KMS-11 (cell line): ENCODE measurements around the gene ISG15.
"Not testable (repeated sequence)": the region's sequence is repeated elsewhere in the genome, so short reads cannot be mapped to it uniquely, and the experiment has no call there.

ENCODE experiments used
- H2AFZ ChIP-seq: fragments of 200-600 bp; sonication (generic); 2 replicates; pipeline ENCODE4 v1.6.1; 2016; ENCODE audit warnings: antibody characterized with exemption, mixed run types, low read depth
- H3K27ac ChIP-seq: fragments of 200-600 bp; sonication (generic); 2 replicates; pipeline ENCODE4 v1.6.1; 2016; ENCODE audit warnings: mild to moderate bottlenecking, mixed run types
- H3K27me3 ChIP-seq: fragments of 200-600 bp; sonication (generic); 2 replicates; pipeline ENCODE4 v1.6.1; 2017; ENCODE audit warnings: mild to moderate bottlenecking, low read depth, mixed run types, moderate library complexity; ENCODE audit not compliant: insufficient read depth
- H3K36me3 ChIP-seq: fragments of 200-600 bp; sonication (generic); 2 replicates; pipeline ENCODE4 v1.6.1; 2017; ENCODE audit warnings: mild to moderate bottlenecking, mixed run types; ENCODE audit not compliant: insufficient read depth
- H3K4me1 ChIP-seq: fragments of 200-600 bp; sonication (generic); 2 replicates; pipeline ENCODE4 v1.6.1; 2016; ENCODE audit warnings: mild to moderate bottlenecking, low read depth, mixed run types; ENCODE audit not compliant: poor library complexity, severe bottlenecking
- H3K4me2 ChIP-seq: fragments of 200-600 bp; sonication (generic); 2 replicates; pipeline ENCODE4 v1.7.0; 2016; ENCODE audit warnings: mild to moderate bottlenecking, mixed run types
- H3K4me3 ChIP-seq: fragments of 200-600 bp; sonication (generic); IDR thresholded peaks from 2 replicates; pipeline ENCODE4 v1.6.1; 2017; ENCODE audit warnings: low read depth, low read length, mixed read lengths; ENCODE audit not compliant: insufficient read depth
- H3K79me2 ChIP-seq: fragments of 200-600 bp; sonication (generic); 2 replicates; pipeline ENCODE4 v1.6.1; 2016; ENCODE audit warnings: low read depth, mixed run types; ENCODE audit not compliant: insufficient read depth
- H3K9ac ChIP-seq: fragments of 200-600 bp; sonication (generic); 2 replicates; pipeline ENCODE4 v1.6.1; 2016; ENCODE audit warnings: mild to moderate bottlenecking, mixed run types
- H4K20me1 ChIP-seq: fragments of 200-600 bp; sonication (generic); 2 replicates; pipeline ENCODE4 v1.6.1; 2016; ENCODE audit warnings: mild to moderate bottlenecking, mixed run types; ENCODE audit not compliant: insufficient read depth
- TF ChIP-seq, protein P1 (sequence below): fragments of 200-600 bp; sonication (generic); conservative IDR thresholded peaks from 2 replicates; pipeline ENCODE4 v1.6.1; 2017; ENCODE audit warnings: low read depth, mild to moderate bottlenecking, antibody characterized with exemption, low read length, moderate library complexity, mixed read lengths

The ISG15 gene

DNA sequence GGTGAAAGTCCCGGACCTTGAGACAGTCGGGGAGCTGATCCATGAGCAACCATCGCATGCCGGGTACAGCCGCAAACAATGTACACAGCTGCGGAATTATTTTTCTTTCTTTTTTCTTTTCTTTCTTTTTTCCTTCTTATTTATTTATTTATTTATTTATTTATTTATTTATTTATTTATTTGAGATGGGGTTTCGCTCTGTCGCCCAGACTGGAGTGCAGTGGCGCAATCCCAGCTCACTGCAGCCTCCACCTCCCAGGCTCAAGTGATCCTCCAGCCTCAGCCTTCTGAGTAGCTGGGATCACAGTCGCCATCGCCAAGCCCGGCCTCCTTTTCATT is 28.9 kb upstream of the ISG15 start:
- Histone ChIP-seq H3K27ac (no peak overlapping the region), H3K36me3 (no peaks in the 10 kb centered on the region), H3K79me2 (no peaks in the 10 kb centered on the region), H2AFZ (no peak overlapping the region), H3K9ac (no peak overlapping the region), H3K27me3 (peaks cover 96% of the 10 kb centered on the region), H3K4me3 (no peak overlapping the region), H4K20me1 (no peaks in the 10 kb centered on the region), H3K4me2 (no peak overlapping the region), H3K4me1 (peaks cover 8% of the 10 kb centered on the region)
- TF ChIP-seq, protein P1, sequence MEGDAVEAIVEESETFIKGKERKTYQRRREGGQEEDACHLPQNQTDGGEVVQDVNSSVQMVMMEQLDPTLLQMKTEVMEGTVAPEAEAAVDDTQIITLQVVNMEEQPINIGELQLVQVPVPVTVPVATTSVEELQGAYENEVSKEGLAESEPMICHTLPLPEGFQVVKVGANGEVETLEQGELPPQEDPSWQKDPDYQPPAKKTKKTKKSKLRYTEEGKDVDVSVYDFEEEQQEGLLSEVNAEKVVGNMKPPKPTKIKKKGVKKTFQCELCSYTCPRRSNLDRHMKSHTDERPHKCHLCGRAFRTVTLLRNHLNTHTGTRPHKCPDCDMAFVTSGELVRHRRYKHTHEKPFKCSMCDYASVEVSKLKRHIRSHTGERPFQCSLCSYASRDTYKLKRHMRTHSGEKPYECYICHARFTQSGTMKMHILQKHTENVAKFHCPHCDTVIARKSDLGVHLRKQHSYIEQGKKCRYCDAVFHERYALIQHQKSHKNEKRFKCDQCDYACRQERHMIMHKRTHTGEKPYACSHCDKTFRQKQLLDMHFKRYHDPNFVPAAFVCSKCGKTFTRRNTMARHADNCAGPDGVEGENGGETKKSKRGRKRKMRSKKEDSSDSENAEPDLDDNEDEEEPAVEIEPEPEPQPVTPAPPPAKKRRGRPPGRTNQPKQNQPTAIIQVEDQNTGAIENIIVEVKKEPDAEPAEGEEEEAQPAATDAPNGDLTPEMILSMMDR, result peak; percentile 38

DNA sequence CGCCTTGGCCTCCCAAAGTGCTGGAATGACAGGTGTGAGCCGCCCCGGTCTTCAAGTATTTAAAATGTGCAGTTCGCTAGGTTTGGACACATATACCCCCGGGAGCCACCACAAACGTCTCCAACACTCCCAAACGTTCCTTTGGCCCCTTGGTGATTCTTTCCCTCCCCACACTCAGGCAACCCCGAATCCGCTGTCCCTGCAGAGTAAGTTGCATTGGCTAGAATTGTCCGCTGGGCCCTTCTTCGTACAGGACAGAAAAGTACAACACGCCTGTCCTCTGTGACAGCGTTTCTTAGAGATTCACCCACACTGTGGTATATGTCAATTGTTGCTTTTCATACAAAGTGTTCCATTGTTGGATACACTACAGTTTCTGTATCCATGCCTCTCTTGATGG is 28.2 kb upstream of the ISG15 start:
- Histone ChIP-seq H3K4me3 (no peak overlapping the region), H4K20me1 (no peaks in the 10 kb centered on the region), H3K4me1 (peaks cover 8% of the 10 kb centered on the region), H3K27ac (no peak overlapping the region), H3K36me3 (no peaks in the 10 kb centered on the region), H2AFZ (no peak overlapping the region), H3K27me3 (peaks cover 96% of the 10 kb centered on the region), H3K4me2 (no peak overlapping the region), H3K9ac (no peak overlapping the region), H3K79me2 (no peaks in the 10 kb centered on the region)
- TF ChIP-seq, protein P1, result no peak

DNA sequence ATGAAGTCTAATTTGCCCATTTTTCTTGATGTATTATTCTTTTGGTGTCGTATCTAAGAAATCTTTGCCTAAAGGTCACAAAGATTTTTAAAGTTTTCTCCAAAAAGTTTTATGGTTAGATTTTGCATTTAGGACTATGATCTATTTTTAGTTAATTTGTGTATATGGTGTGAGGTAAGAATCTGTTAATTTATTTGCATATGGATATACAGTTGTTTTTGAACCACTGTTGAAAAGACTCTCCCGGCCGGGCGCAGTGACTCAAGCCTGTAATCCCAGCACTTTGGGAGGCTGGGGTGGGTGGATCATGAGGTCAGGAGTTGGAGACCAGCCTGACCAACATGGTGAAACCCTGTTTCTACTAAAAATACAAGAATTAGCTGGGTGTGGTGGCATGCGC is 25.2 kb upstream of the ISG15 start:
- not testable (repeated sequence) for H3K4me3 ChIP-seq, H3K4me2 ChIP-seq, H3K79me2 ChIP-seq, H3K4me1 ChIP-seq, H2AFZ ChIP-seq, H3K27ac ChIP-seq, H3K9ac ChIP-seq, H4K20me1 ChIP-seq, H3K36me3 ChIP-seq
- H3K27me3 ChIP-seq, result peaks cover 94% of the 10 kb centered on the region

DNA sequence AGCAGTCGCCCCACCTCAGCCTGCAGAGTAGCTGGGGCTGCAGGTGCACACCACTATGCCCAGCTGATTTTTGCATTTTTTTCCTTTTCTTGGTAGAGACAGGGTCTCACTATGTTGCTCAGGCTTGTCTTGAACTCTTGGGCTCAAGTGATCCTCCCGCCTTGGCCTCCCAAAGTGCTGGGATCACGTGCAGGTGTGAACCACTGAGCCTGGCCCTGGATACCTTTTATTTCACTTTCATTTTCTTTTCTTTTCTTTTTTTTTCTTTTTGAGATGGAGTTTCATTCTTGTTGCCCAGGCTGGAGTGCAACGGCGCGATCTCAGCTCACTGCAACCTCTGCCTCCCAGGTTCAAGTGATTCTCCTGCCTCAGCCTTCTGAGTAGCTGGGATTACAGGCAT is 22.0 kb upstream of the ISG15 start:
- peaks cover 97% of the 10 kb centered on the region for H3K27me3 ChIP-seq

DNA sequence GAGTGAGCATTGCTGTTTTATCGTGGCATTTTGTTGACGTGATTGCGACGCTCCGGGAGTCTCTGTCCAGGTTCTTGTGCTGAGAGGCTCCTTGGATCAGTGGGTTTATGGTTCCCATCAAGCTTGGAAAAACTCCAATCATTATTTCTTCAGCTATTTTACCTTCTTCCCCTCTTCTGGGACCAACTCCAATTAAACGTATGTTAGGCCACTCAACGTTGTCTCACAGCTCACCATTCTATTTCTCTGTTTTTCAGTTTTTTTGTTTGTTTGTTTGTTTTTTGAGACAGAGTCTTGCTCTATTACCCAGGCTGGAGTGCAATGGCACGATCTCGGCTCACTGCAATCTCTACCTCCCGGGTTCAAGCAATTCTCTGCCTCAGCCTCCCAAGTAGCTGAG is 21.4 kb upstream of the ISG15 start:
- H4K20me1 ChIP-seq, result no peaks in the 10 kb centered on the region
- H3K4me1 ChIP-seq, result peaks cover 4% of the 10 kb centered on the region
- H3K4me2 ChIP-seq, result no peak overlapping the region
- no peaks in the 10 kb centered on the region for H3K36me3 ChIP-seq
- no peaks in the 10 kb centered on the region for H3K79me2 ChIP-seq
- no peak overlapping the region for H3K27ac ChIP-seq
- TF ChIP-seq, protein P1, result no peak
- H2AFZ ChIP-seq, result no peak overlapping the region
- peaks cover 95% of the 10 kb centered on the region for H3K27me3 ChIP-seq
- H3K9ac ChIP-seq, result no peak overlapping the region
- H3K4me3 ChIP-seq, result no peak overlapping the region

More for the DNA sequence above, 22.0 kb upstream of the ISG15 start:
- H3K36me3 ChIP-seq, H3K4me1 ChIP-seq, H3K27ac ChIP-seq, H3K4me2 ChIP-seq, H3K4me3 ChIP-seq, H2AFZ ChIP-seq, H3K79me2 ChIP-seq, H4K20me1 ChIP-seq, H3K9ac ChIP-seq: not testable (repeated sequence)
